GM10847 (cell line): ENCODE measurements around the gene CEP72.

Experiments
- POLR2A ChIP-seq: IDR thresholded peaks from 2 replicates; pipeline ENCODE4 v1.6.1; 2011; ENCODE audit not compliant: insufficient read length; ENCODE audit errors: extremely low read depth

Gene CEP72

GRCh38 chr5:638501-639252, 26.5 kb downstream of the CEP72 start:
- no peak for TF ChIP-seq POLR2A

GRCh38 chr5:639253-639530, 27.1 kb downstream of the CEP72 start:
- TF ChIP-seq POLR2A: no peak

- TF ChIP-seq POLR2A: no peak
Measured at GRCh38 chr5:639584-640213, 27.6 kb downstream of the CEP72 start.

- no peak for TF ChIP-seq POLR2A
Measured at GRCh38 chr5:640461-641330, 28.6 kb downstream of the CEP72 start.

GRCh38 chr5:641331-641765, 29.2 kb downstream of the CEP72 start:
- no peak for TF ChIP-seq POLR2A

GRCh38 chr5:642481-642880, 30.3 kb downstream of the CEP72 start:
- no peak for TF ChIP-seq POLR2A

GRCh38 chr5:643351-643801, 31.2 kb downstream of the CEP72 start:
- no peak for TF ChIP-seq POLR2A

- TF ChIP-seq POLR2A: no peak
Measured at GRCh38 chr5:643811-644271, 31.7 kb downstream of the CEP72 start.

GRCh38 chr5:644509-644908, 32.4 kb downstream of the CEP72 start:
- TF ChIP-seq POLR2A: no peak

GRCh38 chr5:644971-645370, 32.8 kb downstream of the CEP72 start:
- no peak for TF ChIP-seq POLR2A

- TF ChIP-seq POLR2A: no peak
Measured at GRCh38 chr5:645421-645820, 33.3 kb downstream of the CEP72 start.

- no peak for TF ChIP-seq POLR2A
Measured at GRCh38 chr5:646396-647201, 34.5 kb downstream of the CEP72 start.

- TF ChIP-seq POLR2A: no peak
Measured at GRCh38 chr5:647311-647710, 35.2 kb downstream of the CEP72 start.

GRCh38 chr5:647727-648126, 35.6 kb downstream of the CEP72 start:
- no peak for TF ChIP-seq POLR2A

GRCh38 chr5:651296-652022, 39.3 kb downstream of the CEP72 start:
- TF ChIP-seq POLR2A: no peak

- no peak for TF ChIP-seq POLR2A
Measured at GRCh38 chr5:652023-652515, 39.9 kb downstream of the CEP72 start.
